Left renal cortex interstitium (tissue), 4 donors: ENCODE results near the gene NUP98. TPM values are rescaled to one million over a fixed set of nuclear protein-coding genes. Genes with fewer than 3 reads are reported as not detected.

Source experiments
- DNase-seq, 4 donors: peaks; one replicate each; pipeline ENCODE4 v3.0.0-alpha.2; 2013; ENCODE audit warnings: low read depth in 4 of 4, low spot score in 2 of 4, missing footprints in 1 of 4
- polyA plus RNA-seq, 4 donors: library from polyadenylated mRNA; unstranded; fragments of 120-200 nt; gene quantifications; one replicate each; pipeline ENCODE4 v1.2.1, GENCODE V29; 2013; ENCODE audit not compliant: insufficient read length in 4 of 4

Gene NUP98
- 10 to 100 TPM; 57.0 to 74.6 (median 63.3) TPM for polyA plus RNA-seq

- peak; percentile 95 to 99 (median 98) for DNase-seq
These were observed at the start of gene NUP98 for GRCh38 chr11:3797329-3798090. TSS of gene NUP98 (minus strand) at chr11:3797554. CDS start at chr11:3782117, 15,437 bp downstream.

GRCh38 chr11:3845670-3846069 lies 48.3 kb upstream of the NUP98 start:
- no peak for DNase-seq

- no peak for DNase-seq
These were observed 47.9 kb upstream of the NUP98 start for GRCh38 chr11:3845246-3845645.

GRCh38 chr11:3843326-3843725 lies 46.0 kb upstream of the NUP98 start:
- DNase-seq: no peak

GRCh38 chr11:3841426-3842350 lies 44.3 kb upstream of the NUP98 start:
- peak in 2 of 4 donors; percentile 64 to 69 for DNase-seq

- DNase-seq: peak in 2 of 4 donors; percentile 55
These were observed 43.6 kb upstream of the NUP98 start, which contains the start of gene RHOG for GRCh38 chr11:3840870-3841425. TSS of gene RHOG (minus strand) at chr11:3840959. CDS start at chr11:3828138, 12,821 bp downstream.

- DNase-seq: peak in 1 of 4 donors; percentile 37
These were observed 42.9 kb upstream of the NUP98 start for GRCh38 chr11:3840004-3840869.

- DNase-seq: no peak
These were observed 41.1 kb upstream of the NUP98 start for GRCh38 chr11:3838504-3838903.

- DNase-seq: no peak
These were observed 40.4 kb upstream of the NUP98 start for GRCh38 chr11:3837793-3838192.

- no peak for DNase-seq
These were observed 39.5 kb upstream of the NUP98 start for GRCh38 chr11:3836903-3837302.

- DNase-seq: no peak
These were observed 38.4 kb upstream of the NUP98 start for GRCh38 chr11:3835751-3836150.

GRCh38 chr11:3834664-3835461 lies 37.5 kb upstream of the NUP98 start:
- no peak for DNase-seq

GRCh38 chr11:3834349-3834663 lies 37.0 kb upstream of the NUP98 start:
- DNase-seq: no peak

GRCh38 chr11:3833449-3833848 lies 36.1 kb upstream of the NUP98 start:
- no peak for DNase-seq

GRCh38 chr11:3832816-3833215 lies 35.5 kb upstream of the NUP98 start:
- no peak for DNase-seq

GRCh38 chr11:3831378-3832239 lies 34.3 kb upstream of the NUP98 start:
- DNase-seq: no peak

- DNase-seq: no peak
These were observed 33.4 kb upstream of the NUP98 start for GRCh38 chr11:3830730-3831129.

GRCh38 chr11:3830088-3830487 lies 32.7 kb upstream of the NUP98 start:
- DNase-seq: no peak
